ENCODE results near the gene DGKB.

DGKB gene

GRCh38 chr7:14858866-14859265 is 43.7 kb downstream of the DGKB start:
- no peak for DNase-seq

DNA sequence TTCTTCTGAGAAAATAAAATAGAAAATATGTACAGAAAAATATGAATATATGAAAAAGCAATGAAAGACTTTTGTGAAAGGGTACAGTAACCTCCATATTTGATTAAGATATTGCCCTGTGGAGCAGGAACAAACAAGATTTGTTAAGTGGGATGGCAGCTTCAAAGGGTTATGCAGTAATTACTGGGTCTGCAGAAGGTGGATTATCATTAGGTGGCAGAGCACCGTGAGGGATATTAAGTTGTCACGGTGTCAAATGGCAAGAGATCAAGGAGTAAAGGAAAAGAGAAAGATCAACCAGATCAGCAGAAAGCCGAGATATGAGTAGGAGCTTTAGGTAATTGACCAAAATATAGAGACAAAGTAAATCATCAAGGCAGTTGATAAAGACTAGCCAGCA is 44.1 kb downstream of the DGKB start:
- no peak for DNase-seq

GRCh38 chr7:14855033-14855794 is 47.3 kb downstream of the DGKB start:
- no peak for DNase-seq

- no peak for DNase-seq
Measured at GRCh38 chr7:14854471-14854870, 48.1 kb downstream of the DGKB start.

GRCh38 chr7:14851610-14852009 is 50.9 kb downstream of the DGKB start:
- no peak for DNase-seq

DNA sequence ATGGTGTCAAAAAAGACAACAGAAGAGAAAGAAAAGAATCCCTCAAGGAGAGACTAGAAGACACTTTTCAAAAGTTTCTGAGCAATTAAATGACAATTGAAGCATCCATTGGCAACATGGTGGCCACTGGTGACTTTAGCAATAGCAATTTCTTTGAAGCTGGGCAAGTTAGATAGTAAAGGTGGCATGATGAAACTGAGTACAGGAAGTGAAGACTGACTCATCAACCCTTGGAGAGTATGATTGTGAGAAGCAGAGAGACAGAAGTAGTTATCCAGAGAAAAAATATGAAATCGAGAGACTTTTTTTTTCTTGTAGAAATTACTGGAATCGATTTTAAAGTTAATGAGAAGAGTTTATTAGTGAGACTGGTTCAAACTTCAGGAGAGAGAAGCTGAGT is 52.5 kb downstream of the DGKB start:
- DNase-seq, result no peak

DNA sequence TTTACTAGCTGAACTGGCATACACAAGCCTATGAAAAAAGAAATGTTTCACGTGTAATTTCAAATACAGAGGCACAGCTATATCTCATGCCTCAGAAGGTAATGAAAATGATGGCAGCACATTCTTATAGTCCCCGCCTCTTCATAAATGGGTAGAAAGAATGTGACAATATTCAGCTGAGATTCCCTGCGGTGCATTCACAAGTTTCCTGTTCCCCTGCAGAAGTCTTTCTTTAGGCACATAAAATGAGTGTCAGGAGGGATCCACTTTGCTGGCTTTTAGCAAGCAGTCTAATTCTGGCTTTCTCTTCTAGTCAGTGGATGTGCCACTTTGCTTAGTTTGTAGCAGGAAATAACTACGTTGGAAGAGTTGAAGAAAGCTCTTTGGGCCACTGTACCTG is 56.1 kb downstream of the DGKB start:
- DNase-seq, result no peak

DNA sequence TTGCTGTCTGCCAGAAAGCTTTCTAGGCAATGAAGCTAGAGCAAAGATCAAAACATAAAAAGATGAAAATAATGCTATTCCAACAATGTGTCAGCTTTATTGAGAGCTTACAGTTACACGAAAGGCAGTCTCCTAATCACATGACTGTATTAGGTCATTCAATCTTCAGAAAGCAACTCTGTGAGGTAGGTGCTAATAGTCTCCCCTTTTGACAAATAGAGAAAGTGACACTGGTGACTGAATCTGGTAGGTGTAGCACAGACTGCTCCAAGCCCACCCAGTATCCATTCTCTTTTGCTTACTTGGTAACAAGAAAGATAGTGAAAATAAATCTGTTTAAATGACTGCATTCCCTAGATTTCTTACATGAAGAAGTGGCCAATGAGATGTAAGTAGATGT is 58.8 kb downstream of the DGKB start:
- no peak for DNase-seq

DNA sequence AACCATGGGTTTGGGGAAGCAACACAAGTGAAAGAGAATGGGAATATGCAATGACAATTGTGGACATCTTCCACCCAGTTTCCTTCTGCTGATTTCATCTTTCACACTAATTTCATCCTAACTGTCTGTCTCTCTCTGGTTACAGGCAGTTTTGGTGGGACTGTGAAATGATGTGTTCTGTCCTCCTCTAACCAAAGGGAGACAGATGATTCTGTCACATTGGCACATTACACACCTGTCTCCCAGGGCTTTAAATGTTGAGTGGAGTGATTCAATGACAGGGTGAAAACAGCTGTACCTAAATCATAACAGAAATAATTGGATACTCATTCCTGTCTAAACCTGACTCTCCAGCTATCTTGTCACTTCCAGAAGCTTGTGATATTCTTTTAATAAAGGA is 60.0 kb downstream of the DGKB start:
- DNase-seq, result no peak

DNA sequence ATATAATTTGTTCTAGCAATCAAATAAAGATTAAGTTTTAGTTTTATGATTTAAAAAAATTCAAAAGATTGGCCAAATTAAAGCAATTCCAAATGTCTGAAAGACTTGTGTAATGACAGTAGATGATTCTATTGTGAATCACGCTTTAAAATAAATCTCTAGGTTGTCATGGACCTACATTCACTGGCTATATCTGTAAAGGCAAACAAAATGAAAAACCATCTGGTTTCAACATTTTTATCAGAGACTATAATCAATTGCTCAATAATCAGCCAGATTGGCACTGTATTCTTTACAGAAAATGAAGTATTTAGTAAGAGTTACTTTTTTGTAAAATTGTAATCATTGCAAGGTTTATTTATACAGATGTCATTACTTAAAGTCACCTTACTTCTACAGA is 60.7 kb downstream of the DGKB start:
- no peak for DNase-seq

DNA sequence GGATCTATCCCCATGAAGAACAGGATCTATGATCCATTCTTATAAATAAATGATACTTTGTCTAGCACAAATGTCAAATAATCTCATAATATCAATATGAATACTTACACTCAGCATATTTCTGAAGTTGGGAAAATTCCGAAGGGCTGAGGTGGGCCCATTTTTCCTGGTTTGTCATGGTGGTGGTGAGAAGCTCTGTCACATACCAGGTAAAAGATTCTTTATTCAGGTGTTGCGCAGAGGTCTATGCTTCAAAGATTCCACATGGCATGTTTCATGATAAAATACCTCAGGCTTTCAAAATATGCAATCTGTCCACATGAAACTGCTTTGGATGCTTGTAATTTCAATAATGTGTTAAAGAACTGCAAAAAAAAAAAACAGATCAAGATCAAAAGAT is 61.5 kb downstream of the DGKB start:
- no peak for DNase-seq

DNA sequence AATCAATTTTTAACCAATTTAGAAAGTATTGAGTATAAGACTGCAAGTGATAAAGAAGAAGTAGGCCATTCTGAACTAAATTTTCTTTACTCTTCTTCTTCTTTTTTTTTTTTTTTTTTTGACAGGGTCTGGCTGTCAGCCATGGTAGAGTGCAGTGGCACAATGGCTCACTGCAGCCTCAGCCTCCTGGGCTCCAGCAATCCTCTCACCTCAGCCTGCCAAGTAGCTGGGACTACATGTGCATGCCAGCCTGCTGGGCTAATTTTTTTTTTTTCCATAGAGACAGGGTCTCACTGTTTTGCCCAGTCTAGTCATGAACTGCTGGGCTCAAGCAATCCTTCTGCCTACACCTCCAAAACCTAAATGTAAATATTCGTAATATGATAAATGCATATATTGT is 63.2 kb downstream of the DGKB start:
- DNase-seq, result no peak

GRCh38 chr7:14837216-14837615 is 65.3 kb downstream of the DGKB start:
- no peak for DNase-seq

DNA sequence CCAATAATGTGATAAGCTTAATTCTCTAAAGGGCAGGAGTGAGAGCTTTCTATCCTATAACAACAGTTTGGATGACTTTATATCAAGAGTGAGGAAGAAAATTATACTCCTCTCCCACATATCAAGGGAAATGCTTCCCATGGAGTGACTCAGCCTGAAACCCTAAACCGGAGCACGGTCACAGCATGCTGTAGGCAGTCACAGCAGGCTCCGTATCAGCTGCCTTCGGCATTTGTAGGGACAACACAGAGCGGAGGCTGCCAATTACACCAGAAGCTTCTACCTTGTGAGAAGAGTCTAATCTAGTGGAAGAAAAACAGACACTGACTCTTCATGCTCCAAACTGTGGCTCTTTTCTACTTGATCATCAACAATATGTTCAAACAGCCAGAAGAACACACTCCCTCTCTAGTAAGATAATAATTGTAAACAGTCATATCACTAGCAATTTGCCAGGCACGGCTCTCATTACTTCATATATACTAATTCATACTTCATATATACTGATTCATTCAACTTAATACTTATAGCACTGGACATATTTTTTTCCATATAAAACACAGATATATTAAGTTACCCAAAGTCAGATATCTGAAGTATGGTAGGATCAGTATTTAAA is 65.9 kb downstream of the DGKB start:
- no peak for DNase-seq

- DNase-seq, result no peak
Measured at GRCh38 chr7:14836006-14836405, 66.5 kb downstream of the DGKB start.

- DNase-seq, result no peak
Measured at GRCh38 chr7:14835384-14835783, 67.2 kb downstream of the DGKB start.

- no peak for DNase-seq
Measured at GRCh38 chr7:14834883-14835282, 67.7 kb downstream of the DGKB start.

DNA sequence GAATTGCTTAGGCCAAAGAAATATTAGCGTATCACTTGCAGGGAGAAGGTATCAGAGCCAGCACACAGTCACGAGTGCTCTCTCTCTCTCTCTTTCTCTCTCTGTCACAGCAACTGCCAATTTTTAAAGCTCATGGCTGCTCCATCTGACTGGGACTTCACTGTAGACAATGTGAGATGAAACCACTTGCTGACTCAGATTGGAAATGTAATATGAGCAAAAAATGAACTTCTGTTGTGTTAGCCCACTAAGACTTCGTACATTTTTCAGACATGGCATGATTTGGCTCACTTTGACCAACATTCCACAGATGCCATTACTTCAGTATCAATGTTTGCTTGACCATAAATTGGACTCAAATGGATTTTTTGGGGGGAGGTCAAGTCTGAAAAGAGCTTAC is 68.1 kb downstream of the DGKB start:
- no peak for DNase-seq

DNA sequence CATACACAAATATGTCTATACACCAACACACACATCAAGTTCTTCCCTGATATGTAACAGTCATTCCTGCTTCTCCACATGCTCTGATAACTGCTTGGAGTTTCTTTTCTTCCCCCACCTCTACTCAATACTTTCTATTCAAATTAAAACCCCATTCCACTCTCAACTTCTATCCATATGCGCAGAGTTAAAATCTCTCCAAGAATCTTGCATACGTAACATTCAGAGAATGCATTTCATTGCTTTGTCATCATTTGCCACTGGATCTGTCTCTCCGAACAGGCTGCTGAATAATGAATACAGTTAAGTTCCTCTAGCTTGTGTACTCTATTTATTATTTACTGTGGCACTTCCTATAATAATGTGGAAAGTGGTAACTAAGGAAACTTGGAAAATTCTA is 68.8 kb downstream of the DGKB start:
- no peak for DNase-seq

GRCh38 chr7:14828053-14828452 is 74.5 kb downstream of the DGKB start:
- no peak for DNase-seq

DNA sequence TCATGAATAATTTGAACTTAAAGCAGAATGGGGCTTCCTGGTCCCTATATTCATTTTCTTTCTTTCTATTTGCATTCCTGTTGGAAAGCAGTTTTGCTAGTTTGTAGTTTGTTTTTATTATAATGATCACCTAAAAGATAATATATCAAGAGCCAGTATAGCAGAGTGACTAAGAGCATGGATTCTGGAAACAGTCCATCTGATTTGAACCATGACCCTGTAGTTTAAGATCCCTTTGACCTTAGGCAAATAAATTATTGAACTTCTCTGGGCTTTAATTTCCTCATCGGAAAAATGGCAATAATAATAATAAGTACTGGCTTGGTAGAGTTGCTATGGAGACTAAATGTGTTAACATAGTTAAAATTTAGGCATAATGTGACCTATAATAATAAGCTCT is 76.1 kb downstream of the DGKB start:
- no peak for DNase-seq

DNA sequence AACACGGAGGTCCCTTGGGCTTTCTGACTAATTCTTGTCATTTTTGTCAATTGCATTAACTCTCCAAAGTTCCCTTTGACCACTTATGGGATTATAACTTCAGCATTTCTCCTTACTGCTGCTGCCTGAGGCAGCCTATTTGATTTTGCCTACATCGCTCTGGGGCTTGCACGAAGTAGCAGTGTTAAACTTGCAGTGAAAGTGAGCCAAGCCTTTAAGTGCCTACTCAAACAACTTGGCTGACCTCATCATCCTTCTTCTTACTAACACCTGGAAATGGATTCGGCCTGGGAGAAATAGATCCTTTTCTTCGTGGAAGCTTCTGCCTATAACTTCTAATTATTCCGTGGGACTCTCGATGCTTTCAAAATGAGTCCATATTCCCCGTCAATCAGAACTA is 76.6 kb downstream of the DGKB start:
- no peak for DNase-seq

DNA sequence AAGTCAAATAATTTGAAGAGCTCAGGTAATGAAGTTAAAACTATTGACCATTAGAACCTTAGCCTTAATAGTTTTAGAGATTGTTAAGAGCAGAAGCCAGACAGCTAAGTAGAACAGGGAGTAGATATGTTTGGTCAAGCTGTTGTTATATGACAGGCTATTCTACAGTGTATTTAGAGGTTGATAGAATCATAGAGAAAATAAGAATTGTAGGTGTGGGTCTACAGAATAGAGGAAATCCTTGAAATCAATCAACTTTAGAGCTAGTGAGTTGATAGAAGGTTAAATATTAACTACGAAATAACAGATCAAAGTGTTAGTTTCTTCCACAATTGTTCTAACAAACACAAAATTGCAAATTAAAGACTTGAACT is 80.1 kb downstream of the DGKB start:
- DNase-seq, result no peak

DNA sequence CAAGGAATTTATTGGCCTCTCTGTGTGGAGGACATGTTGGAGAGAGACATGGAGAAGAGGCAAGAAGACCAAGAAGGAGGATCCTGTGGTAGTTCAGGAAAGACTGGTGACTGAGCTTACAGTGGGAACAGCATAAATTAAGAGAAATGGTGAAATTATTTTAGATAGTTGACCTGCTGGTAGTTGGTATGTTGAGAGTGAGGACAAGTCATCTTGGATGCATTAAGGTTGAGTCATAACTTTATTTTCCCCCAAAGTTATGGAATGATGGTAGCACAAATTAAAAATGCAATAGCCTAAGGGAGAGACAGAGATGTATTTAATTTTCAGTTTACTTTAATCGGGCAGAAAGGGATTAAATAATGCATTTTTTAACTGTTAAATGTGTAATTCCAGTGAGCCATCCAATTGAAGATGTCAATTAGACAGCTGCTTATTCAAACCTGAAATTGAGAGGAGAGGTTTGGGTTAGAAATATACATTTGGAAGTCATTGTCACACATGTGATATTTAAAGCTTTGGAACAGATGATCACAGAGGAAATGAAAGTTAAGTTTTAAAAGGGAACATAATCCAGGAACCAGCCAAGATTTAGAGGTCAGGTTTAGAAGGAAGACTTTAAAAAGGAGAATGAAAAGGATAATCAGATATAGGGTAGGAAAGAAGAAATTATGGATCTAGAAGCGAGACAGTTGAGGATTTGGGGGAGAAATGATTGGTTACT is 80.6 kb downstream of the DGKB start:
- DNase-seq, result no peak
